HG03571 (cell line): ENCODE results near the gene NAPG.
A peak's percentile ranks its signal among the peaks of the same experiment; 100 is the strongest.
"Not testable (repeated sequence)": the region's sequence is repeated elsewhere in the genome, so short reads cannot be mapped to it uniquely, and the experiment has no call there.

Experiments
- ATAC-seq: cut with Tn5 transposase; IDR thresholded peaks from one replicate; pipeline ENCODE4 v1.9.1; 2021; ENCODE audit not compliant: unreplicated experiment

Gene NAPG

DNA sequence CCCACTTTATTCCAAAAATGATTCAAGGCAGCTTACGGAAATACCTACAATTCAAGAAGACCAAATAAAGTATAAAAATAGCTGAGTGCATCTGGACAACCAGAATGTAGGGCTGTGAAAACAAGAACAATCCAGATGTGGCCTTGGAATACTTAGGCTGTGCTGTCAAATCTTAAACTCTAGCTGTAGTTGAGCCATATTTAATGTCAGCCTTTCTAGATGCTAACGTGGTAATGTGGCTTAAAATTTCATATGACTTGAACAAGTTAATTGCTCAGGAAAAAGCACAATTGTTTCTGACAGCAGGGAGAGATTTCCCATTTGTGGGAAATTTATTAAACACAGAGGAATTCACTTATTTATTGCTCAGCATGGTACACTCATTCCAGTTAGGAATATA lies 14.6 kb upstream of the NAPG start:
- ATAC-seq: no peak

GRCh38 chr18:10514082-10514481 lies 11.7 kb upstream of the NAPG start:
- no peak for ATAC-seq

DNA sequence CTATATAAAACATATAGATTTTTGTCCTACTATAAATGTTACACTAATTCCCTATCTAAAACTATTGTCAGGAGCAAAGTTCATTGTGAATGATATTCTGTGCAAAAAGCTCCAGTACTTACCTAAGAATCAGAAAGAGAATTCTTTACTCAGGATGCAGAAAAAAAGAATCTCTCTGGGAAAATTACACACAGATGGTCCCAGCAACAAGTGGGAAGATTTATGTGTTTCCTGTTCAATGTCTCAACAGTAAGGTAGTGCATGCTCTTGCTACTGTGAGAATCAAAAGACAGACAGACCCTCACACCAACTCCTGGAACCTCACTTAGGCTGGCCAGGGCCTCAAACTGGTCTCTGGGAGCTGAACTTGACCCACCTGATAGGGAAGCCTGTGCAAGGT lies 11.2 kb upstream of the NAPG start:
- ATAC-seq: no peak

- no peak for ATAC-seq
Measured at GRCh38 chr18:10515456-10515855, 10.4 kb upstream of the NAPG start.

- no peak for ATAC-seq
Measured at GRCh38 chr18:10516078-10516477, 9.7 kb upstream of the NAPG start.

DNA sequence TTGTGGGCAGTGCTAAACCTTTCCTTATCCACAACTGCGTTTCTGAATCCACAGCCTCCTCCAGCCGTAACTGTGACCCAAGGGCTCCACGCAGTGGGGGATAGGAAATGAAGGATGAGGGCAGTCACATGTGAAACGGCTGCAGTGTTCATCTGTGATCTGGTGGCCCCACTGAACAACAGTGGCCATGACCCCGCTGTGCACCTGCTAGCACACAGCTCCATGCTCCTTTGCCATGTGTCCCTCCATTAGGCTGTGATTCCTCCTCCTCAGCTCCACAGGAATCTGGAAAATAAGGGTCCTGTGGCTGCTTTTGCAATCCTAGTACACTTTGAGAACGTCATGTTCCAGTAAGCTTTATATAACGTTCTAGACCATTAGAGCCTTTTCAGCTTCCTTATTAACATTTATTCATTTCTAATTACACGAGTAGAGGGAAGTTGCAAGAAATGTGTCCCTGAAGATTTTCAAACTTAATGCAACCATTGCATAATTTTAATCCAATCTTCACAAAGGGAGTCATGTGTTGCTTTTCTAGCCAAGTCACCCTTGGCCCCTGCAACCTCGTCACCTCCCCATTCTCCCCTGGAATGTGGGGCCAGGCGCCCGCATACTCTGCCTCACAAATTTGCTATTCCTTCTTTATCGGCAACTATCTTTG lies 7.1 kb upstream of the NAPG start:
- ATAC-seq: no peak

DNA sequence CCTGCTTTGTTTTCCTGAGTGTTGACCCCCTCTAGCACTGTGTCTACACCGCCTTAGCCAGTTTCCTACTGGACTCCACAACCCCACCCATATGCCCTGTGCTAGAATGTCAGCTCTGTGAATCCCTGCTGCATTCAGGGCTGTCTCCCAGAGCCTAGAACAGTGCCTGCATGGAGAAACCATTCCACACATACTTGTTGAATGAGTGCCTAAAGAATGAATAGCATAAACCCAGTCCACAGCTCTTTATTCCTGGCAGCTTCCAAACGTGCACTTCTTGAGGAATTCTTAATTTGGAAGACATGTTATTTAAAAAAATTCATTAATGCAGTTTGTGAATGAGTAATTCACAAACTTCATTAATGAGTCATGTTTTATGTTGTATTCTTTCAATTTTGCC lies 6.5 kb upstream of the NAPG start:
- no peak for ATAC-seq

DNA sequence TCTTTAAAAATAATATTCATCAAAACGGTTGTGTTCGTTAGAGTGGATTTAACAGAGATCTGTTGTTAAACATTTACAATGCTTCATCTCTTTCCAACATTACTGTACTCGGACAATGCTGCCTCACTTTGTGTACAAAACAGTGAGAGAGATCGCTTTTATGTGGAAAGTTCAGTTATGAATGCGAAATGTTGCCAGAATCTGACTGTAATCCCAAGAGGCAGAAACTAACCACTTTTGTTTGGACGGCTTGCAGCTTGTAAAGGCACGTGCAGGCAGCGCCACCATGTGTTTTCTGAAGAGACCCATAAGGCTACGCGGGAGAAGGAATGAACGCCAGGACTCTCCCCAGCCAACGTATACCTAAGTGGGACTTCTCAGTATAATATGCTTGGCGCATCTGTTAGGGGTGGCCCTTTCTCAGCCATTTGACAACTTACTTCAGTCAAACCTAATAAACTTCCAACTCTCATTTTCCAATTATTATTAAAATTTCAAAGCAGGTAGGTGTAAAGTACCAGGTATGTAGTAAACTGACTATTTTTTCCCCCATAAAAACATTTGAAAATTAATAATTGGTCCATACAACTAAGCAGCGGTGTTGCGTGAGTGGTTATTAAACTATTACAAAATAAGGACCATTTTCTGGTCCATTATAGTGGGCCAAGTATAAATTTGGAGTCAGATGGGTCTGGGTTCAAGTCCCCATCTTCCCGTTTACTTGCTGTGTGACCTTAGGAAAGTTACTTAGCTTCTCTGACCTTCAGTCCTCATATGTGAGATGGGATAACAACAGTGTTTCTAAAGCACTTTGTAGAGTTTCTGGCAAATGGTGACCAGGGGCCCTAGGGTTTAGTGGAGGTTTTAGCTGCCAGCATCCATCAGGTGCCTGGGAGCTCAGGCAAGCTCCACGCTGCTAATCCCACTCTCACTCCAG lies 5.6 kb upstream of the NAPG start:
- ATAC-seq: no peak

DNA sequence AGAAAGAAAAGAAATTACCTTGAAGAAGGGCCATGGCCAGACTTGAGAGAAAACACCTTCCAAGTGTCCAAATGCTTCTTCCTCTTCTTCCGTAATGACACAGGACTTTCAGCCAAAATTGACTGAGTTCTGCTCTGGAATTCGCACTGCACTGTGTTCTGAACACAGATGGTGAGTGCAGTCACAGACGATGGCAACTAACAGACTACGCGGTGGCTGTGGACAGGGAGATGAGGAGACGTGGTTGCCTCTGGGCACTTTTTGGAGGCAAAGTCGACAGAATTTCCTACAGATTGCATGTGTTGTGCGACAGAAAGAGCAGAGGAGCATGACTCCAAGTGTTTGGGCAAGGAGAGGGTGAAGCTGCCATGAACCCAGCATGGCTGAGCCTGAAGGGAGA lies 4.3 kb upstream of the NAPG start:
- no peak for ATAC-seq

DNA sequence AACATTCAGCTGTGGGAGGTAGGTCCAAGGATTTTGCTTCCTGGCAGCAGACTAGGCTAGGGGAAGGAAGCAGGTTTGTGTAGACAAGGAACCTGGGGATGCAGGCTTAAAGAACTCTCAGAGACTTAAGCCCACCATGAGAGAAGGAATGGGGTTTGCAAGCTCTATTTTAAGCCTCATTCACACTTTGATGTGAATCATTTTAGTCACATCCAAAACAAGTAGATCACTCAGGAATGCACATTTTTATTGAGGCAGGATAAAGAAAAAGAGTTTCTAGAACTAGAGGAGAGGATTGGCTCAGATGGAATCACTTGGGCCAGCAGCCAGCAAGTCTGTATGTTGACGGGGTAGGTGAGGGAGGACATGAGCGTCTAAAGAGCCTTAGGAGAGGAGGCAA lies 3.3 kb upstream of the NAPG start:
- ATAC-seq: no peak

DNA sequence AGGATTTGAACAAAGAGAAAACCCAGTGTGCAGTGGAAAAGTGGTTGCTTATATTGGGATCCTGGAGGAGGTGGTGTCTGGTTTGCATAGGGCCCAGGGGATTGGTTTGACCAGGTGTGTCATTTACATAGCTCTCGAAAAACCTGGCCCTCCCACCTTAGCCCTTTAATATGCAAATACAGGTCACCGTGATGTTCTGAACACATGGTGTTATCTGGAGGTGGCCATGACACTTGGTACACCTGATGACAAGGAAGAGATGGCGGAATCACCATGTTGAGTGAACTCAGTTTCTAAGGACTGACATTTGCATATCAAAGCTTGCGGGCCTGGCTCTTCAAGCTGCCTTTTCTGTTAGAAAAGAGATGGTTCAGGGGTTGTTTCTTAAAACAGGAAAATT lies 2.3 kb upstream of the NAPG start:
- no peak for ATAC-seq

- no peak for ATAC-seq
Measured at GRCh38 chr18:10524507-10525370, 1.1 kb upstream of the NAPG start.

- ATAC-seq: no peak
Measured at GRCh38 chr18:10525371-10525691, 496 bp upstream of the NAPG start.

- ATAC-seq: peak; percentile 8
Measured at GRCh38 chr18:10526561-10526949, 728 bp downstream of the NAPG start.

DNA sequence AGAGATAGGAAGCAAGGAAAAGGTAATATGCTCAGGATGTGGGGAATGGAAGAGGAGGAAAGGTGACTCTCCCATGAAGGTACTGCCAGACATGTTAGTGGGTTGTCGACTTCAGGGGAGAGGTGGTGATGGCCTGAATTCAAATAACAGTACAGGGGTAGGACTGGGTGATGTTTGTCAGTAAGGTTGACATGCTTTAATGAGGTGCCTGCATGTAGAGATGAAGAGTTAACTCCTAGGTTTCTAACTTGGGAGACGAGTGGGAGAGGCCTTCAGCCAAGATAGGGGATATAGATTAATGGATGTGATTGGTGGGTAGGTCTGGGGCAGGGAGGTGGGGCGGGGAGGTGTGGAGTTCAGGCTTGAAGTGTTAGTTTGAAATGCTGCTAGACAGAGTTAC lies 2.6 kb downstream of the NAPG start:
- ATAC-seq: no peak

- ATAC-seq: no peak
Measured at GRCh38 chr18:10530002-10530401, 4.2 kb downstream of the NAPG start.

DNA sequence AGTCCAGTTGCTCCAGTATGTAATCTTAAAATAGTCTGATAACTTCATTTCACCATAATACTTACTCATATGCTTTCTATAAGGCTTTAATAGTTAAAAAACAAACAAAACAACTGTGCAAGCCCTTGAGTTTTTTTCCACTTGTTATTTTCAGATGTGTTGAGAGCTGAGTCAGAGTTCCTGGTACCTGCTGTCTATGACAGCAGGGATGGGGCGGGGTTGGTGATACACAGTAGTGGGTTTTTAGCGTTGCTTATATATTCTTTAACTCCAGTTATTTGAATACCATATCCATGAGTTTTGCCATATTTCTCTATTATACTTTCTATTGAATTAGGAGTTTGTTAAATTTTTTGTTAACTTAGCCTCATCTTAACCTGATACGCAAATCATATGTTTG lies 5.0 kb downstream of the NAPG start:
- no peak for ATAC-seq

DNA sequence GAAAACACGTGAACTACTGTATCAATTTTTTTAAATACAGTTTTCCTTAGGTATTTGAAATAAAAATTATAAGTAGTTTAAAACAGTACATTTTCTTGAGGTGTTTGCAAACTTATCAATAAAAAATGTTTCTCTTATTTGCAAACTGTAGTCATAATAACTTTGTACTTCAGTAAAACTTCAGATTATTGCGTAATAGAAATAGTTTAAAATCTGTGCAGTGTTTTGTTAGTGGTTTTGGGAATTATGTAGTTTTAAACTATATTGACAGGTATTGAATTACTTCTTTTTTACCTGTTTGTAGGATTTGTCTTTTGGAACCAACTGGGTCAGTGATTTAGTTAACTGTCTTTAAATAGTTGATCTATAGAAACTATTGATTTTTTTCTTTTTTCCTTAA lies 7.3 kb downstream of the NAPG start:
- ATAC-seq: no peak

- no peak for ATAC-seq
Measured at GRCh38 chr18:10536280-10536679, 10.5 kb downstream of the NAPG start.

- ATAC-seq: no peak
Measured at GRCh38 chr18:10537765-10538164, 11.9 kb downstream of the NAPG start.

- ATAC-seq: not testable (repeated sequence)
Measured at GRCh38 chr18:10539124-10539523, 13.3 kb downstream of the NAPG start.

DNA sequence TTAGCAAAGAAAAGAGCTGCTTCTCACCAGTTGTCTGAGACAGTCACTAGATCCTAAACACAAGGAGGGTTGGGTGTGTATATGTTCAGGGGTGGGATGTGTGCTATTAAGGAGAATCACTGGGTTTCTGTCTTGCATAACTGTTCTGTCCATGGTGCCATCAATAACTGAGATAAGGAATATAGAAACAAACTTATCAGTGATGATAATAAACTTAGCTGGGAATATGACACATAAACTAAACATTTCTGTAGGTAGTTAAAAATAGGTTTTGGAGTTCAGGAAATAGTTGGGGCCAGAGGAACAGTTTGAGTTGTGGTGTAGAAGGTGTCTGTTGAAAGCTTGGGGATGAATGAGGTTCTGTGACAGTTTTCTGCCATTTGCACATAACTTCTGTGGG lies 17.4 kb downstream of the NAPG start:
- ATAC-seq: no peak
